Osteoblast (primary cell): Measurements from ENCODE around the gene PDZK1IP1. TPM values are rescaled to one million over a fixed set of nuclear protein-coding genes. Genes with fewer than 3 reads are reported as not detected.

Experiments used
- DNase-seq: peaks from one replicate; pipeline ENCODE4 v3.0.0; 2011; ENCODE audit warnings: low spot score, mixed read lengths; ENCODE audit not compliant: insufficient read length; ENCODE audit errors: missing footprints
- H2AFZ ChIP-seq: 2 replicates; pipeline ENCODE4 v1.6.0; 2011; ENCODE audit warnings: mild to moderate bottlenecking, low read length
- H3K27ac ChIP-seq: 2 replicates; pipeline ENCODE4 v1.5.1; 2011; ENCODE audit warnings: mild to moderate bottlenecking, low read depth, low read length, moderate library complexity
- H3K27me3 ChIP-seq: 2 replicates; pipeline ENCODE4 v1.6.0; 2012; ENCODE audit warnings: mild to moderate bottlenecking, control low read depth, inconsistent platforms, low read length, moderate library complexity; ENCODE audit not compliant: insufficient read depth
- H3K36me3 ChIP-seq: 2 replicates; pipeline ENCODE4 v1.5.1; 2011; ENCODE audit warnings: mild to moderate bottlenecking, low read length, control low read depth, moderate library complexity; ENCODE audit not compliant: insufficient read depth
- H3K4me1 ChIP-seq: 2 replicates; pipeline ENCODE4 v1.5.1; 2011; ENCODE audit warnings: mild to moderate bottlenecking, low read length, control low read depth, moderate library complexity; ENCODE audit not compliant: insufficient read depth
- H3K4me2 ChIP-seq: 2 replicates; pipeline ENCODE4 v1.6.0; 2011; ENCODE audit warnings: mild to moderate bottlenecking, low read length; ENCODE audit not compliant: insufficient read depth
- H3K4me3 ChIP-seq: fragments of 200-600 bp; sonication (generic); 3 replicates; pipeline ENCODE4 v1.5.1; 2012; ENCODE audit warnings: mild to moderate bottlenecking, low read length, inconsistent platforms; ENCODE audit not compliant: insufficient read depth
- H3K79me2 ChIP-seq: 2 replicates; pipeline ENCODE4 v1.6.0; 2012; ENCODE audit warnings: mild to moderate bottlenecking, low read length, control low read depth, inconsistent platforms; ENCODE audit not compliant: insufficient read depth
- H3K9me3 ChIP-seq: 2 replicates; pipeline ENCODE4 v1.5.1; 2011; ENCODE audit warnings: low read depth, low read length, control low read depth
- H4K20me1 ChIP-seq: 2 replicates; pipeline ENCODE4 v1.6.0; 2012; ENCODE audit warnings: mild to moderate bottlenecking, low read length, control low read depth; ENCODE audit not compliant: insufficient read depth
- CTCF ChIP-seq: IDR thresholded peaks from 2 replicates; pipeline ENCODE4 v1.5.1; 2011; ENCODE audit warnings: mild to moderate bottlenecking, low read depth, low read length, moderate library complexity; ENCODE audit errors: extremely low read depth
- total RNA-seq: library from RNA; depleted of rRNA; stranded (reverse); fragments of >200 nt; gene quantifications from 2 replicates; pipeline ENCODE4 v1.2.3, GENCODE V29; 2012

The PDZK1IP1 gene
- total RNA-seq, 1 donor, result not detected

GRCh38 chr1:47225430-47226100 lies 35.7 kb upstream of the PDZK1IP1 start:
- Histone ChIP-seq H3K27me3 (peaks cover 90% of the 10 kb centered on the region), H3K4me1 (no peaks in the 10 kb centered on the region), H2AFZ (no peak overlapping the region), H3K36me3 (no peaks in the 10 kb centered on the region), H3K27ac (no peak overlapping the region), H4K20me1 (peaks cover 7% of the 10 kb centered on the region), H3K9me3 (no peaks in the 10 kb centered on the region), H3K4me2 (no peak overlapping the region), H3K79me2 (no peaks in the 10 kb centered on the region), H3K4me3 (no peak overlapping the region)
- peak; percentile 70 for DNase-seq
- no peak for TF ChIP-seq CTCF

GRCh38 chr1:47224676-47225399 lies 35.0 kb upstream of the PDZK1IP1 start:
- Histone ChIP-seq H3K4me1 (no peaks in the 10 kb centered on the region), H2AFZ (no peak overlapping the region), H3K27ac (no peak overlapping the region), H3K27me3 (peaks cover 83% of the 10 kb centered on the region), H3K4me2 (no peak overlapping the region), H3K4me3 (no peak overlapping the region), H3K9me3 (no peaks in the 10 kb centered on the region), H4K20me1 (peaks cover under 1% of the 10 kb centered on the region), H3K79me2 (no peaks in the 10 kb centered on the region), H3K36me3 (no peaks in the 10 kb centered on the region)
- no peak for TF ChIP-seq CTCF
- peak; percentile 83 for DNase-seq

- Histone ChIP-seq H3K79me2 (no peaks in the 10 kb centered on the region), H3K36me3 (no peaks in the 10 kb centered on the region), H3K9me3 (no peaks in the 10 kb centered on the region), H3K27me3 (peaks cover 78% of the 10 kb centered on the region), H2AFZ (no peak overlapping the region), H3K27ac (no peak overlapping the region), H4K20me1 (no peaks in the 10 kb centered on the region), H3K4me1 (no peaks in the 10 kb centered on the region), H3K4me2 (no peak overlapping the region), H3K4me3 (no peak overlapping the region)
- TF ChIP-seq CTCF, result no peak
- peak; percentile 65 for DNase-seq
These were observed 34.3 kb upstream of the PDZK1IP1 start for GRCh38 chr1:47223921-47224675.
